ENCODE measurements around the gene PLD5.
"Not testable (repeated sequence)": the region's sequence is repeated elsewhere in the genome, so short reads cannot be mapped to it uniquely, and the experiment has no call there.

Gene PLD5

GRCh38 chr1:242416657-242417056 is 107.8 kb downstream of the PLD5 start:
- no peak for DNase-seq

GRCh38 chr1:242412921-242413320 is 111.6 kb downstream of the PLD5 start:
- no peak for DNase-seq

- DNase-seq = no peak
Measured at GRCh38 chr1:242411901-242412300, 112.6 kb downstream of the PLD5 start.

GRCh38 chr1:242405947-242406346 is 118.5 kb downstream of the PLD5 start:
- DNase-seq = no peak

- no peak for DNase-seq
Measured at GRCh38 chr1:242404296-242404695, 120.2 kb downstream of the PLD5 start.

GRCh38 chr1:242402956-242403355 is 121.5 kb downstream of the PLD5 start:
- DNase-seq = no peak

GRCh38 chr1:242401937-242402336 is 122.6 kb downstream of the PLD5 start:
- DNase-seq = no peak

GRCh38 chr1:242398351-242398750 is 126.1 kb downstream of the PLD5 start:
- no peak for DNase-seq

GRCh38 chr1:242391896-242392295 is 132.6 kb downstream of the PLD5 start:
- DNase-seq = no peak

- DNase-seq = not testable (repeated sequence)
Measured at GRCh38 chr1:242376121-242376520, 148.4 kb downstream of the PLD5 start.

GRCh38 chr1:242350446-242350845 is 174.1 kb downstream of the PLD5 start:
- DNase-seq = not testable (repeated sequence)

GRCh38 chr1:242349636-242350035 is 174.9 kb downstream of the PLD5 start:
- DNase-seq = no peak

- DNase-seq = not testable (repeated sequence)
Measured at GRCh38 chr1:242330865-242331264, 193.6 kb downstream of the PLD5 start.

- not testable (repeated sequence) for DNase-seq
Measured at GRCh38 chr1:242327381-242327780, 197.1 kb downstream of the PLD5 start.

GRCh38 chr1:242321981-242322380 is 202.5 kb downstream of the PLD5 start:
- not testable (repeated sequence) for DNase-seq

- DNase-seq = no peak
Measured at GRCh38 chr1:242318140-242318539, 206.4 kb downstream of the PLD5 start.

GRCh38 chr1:242314865-242315264 is 209.6 kb downstream of the PLD5 start:
- DNase-seq = not testable (repeated sequence)

- not testable (repeated sequence) for DNase-seq
Measured at GRCh38 chr1:242314085-242314649, 210.3 kb downstream of the PLD5 start.

GRCh38 chr1:242308681-242309080 is 215.8 kb downstream of the PLD5 start:
- DNase-seq = not testable (repeated sequence)

GRCh38 chr1:242293781-242294180 is 230.7 kb downstream of the PLD5 start:
- not testable (repeated sequence) for DNase-seq

GRCh38 chr1:242288067-242288466 is 236.4 kb downstream of the PLD5 start:
- DNase-seq = not testable (repeated sequence)

GRCh38 chr1:242282758-242283485 is 241.6 kb downstream of the PLD5 start:
- not testable (repeated sequence) for DNase-seq

GRCh38 chr1:242278406-242278805 is 246.1 kb downstream of the PLD5 start:
- DNase-seq = not testable (repeated sequence)

- DNase-seq = not testable (repeated sequence)
Measured at GRCh38 chr1:242276769-242277168, 247.7 kb downstream of the PLD5 start.

GRCh38 chr1:242267004-242267403 is 257.5 kb downstream of the PLD5 start:
- not testable (repeated sequence) for DNase-seq
